Activated CD4-positive, alpha-beta memory T cell treated with anti-CD3 and anti-CD28 coated beads for 36 hours (primary cell): ENCODE measurements around the gene EYS. TPM values are rescaled to one million over a fixed set of nuclear protein-coding genes. Genes with fewer than 3 reads are reported as not detected.

Source experiments
- CTCF ChIA-PET: fragments of 350-600 bp; sonication (Branson Sonifier 250); formaldehyde crosslinking; loops from one replicate; lab custom pipeline; 2021; ENCODE audit warnings: antibody characterized with exemption, inconsistent platforms; lab: Charles Lee
- POLR2A ChIA-PET: fragments of 350-600 bp; sonication (Branson Sonifier 250); formaldehyde crosslinking; loops from one replicate; lab custom pipeline; 2021; ENCODE audit warnings: antibody characterized with exemption; lab: Charles Lee
- DNase-seq: peaks from one replicate; pipeline ENCODE4 v3.0.0-alpha.2; 2020
- H3K27ac Mint-ChIP-seq: one replicate; pipeline ENCODE4 v1.8.0; 2021; ENCODE audit warnings: mixed read lengths
- H3K27me3 Mint-ChIP-seq: one replicate; pipeline ENCODE4 v1.8.0; 2021; ENCODE audit warnings: mixed read lengths
- H3K36me3 Mint-ChIP-seq: one replicate; pipeline ENCODE4 v1.8.0; 2021; ENCODE audit warnings: mixed read lengths
- H3K4me1 Mint-ChIP-seq: one replicate; pipeline ENCODE4 v1.8.0; 2021; ENCODE audit warnings: low read depth, mixed read lengths
- H3K4me3 Mint-ChIP-seq: one replicate; pipeline ENCODE4 v1.8.0; 2021; ENCODE audit warnings: mild to moderate bottlenecking, mixed read lengths
- H3K9me3 Mint-ChIP-seq: one replicate; pipeline ENCODE4 v1.8.0; 2021; ENCODE audit warnings: mixed read lengths
- intact Hi-C: fragments of 100-400 bp; cut with micrococcal nuclease; formaldehyde crosslinking; loops from one replicate; pipeline ENCODE4 v1.15.1; 2023
- total RNA-seq, 2 experiments: library from RNA; stranded (reverse); gene quantifications; one replicate each; pipeline ENCODE4 v1.2.3, GENCODE V29; 2021

EYS gene
- total RNA-seq, 2 experiments from 2014 or later = not detected

DNA sequence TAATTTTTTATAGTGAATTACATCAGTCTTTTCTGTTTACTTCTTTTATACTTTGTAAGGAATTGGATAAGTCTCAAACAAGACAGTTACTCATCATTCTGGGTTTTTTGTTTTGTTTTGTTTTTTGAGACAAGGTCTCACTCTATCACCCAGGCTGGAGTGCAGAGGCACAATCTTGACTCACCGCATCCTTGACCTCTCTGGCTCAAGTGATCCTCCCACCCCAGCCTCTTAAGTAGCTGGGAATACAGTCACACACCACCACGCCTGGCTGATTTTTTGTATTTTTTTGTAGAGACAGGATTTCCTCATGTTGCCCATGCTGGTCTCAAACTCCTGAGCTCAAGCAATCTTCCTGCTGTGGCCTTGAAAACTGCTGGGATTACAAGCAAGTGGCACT is 524.3 kb downstream of the EYS start:
- ChIA-PET POLR2A (no interaction called here), CTCF (no interaction called here)
- intact Hi-C loops = no loop called here
- Mint-ChIP-seq H3K4me1 (no peaks in the 10 kb centered on the region), H3K27ac (no peak overlapping the region), H3K27me3 (no peaks in the 10 kb centered on the region), H3K9me3 (peaks cover 14% of the 10 kb centered on the region), H3K36me3 (no peaks in the 10 kb centered on the region), H3K4me3 (no peak overlapping the region)
- DNase-seq = no peak

DNA sequence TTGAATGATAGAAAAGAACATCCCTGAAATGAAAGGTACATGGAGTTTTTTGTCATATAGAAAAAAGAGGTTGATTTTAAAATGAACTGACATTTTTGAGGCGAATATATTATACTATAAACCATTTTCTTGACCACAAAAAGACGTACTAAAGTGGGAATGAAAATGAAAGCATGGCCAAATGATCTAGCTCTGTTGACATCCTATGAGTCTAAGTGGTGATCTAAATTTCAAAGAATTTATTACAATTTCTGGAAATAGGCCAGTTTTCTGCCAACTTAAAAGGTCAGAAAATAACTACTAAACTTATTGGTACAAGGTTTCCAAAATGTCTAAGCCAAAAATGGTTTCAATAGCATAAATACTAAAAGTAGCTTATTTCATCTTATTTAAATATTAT is 536.8 kb downstream of the EYS start:
- H3K36me3 Mint-ChIP-seq = no peaks in the 10 kb centered on the region
- H3K4me3 Mint-ChIP-seq = no peak overlapping the region
- no peaks in the 10 kb centered on the region for H3K4me1 Mint-ChIP-seq
- ChIA-PET POLR2A (no interaction called here), CTCF (no interaction called here)
- intact Hi-C loops = no loop called here
- no peaks in the 10 kb centered on the region for H3K27me3 Mint-ChIP-seq
- no peak overlapping the region for H3K27ac Mint-ChIP-seq
- peaks cover 8% of the 10 kb centered on the region for H3K9me3 Mint-ChIP-seq
- no peak for DNase-seq

DNA sequence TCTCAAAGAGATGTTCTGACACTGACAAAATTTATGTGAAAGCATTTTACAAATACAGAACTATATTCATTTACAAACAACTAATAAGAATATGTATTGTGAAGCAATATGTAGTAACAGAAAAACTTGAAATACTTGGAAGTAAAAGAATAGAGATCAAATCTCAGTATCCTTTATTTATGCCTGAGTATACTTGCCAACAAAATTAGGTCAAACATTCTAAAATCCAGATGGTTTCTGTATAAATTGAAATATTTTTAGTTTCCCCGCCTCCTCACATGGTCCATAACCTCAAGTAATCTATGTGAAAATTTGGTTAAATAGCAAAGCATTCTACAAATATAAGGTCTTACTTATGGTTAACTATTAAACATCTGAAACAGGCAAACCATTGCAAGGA is 545.4 kb downstream of the EYS start:
- Mint-ChIP-seq H3K36me3 (no peaks in the 10 kb centered on the region), H3K4me3 (no peak overlapping the region), H3K9me3 (peaks cover 6% of the 10 kb centered on the region), H3K27ac (no peak overlapping the region), H3K27me3 (no peaks in the 10 kb centered on the region), H3K4me1 (no peaks in the 10 kb centered on the region)
- DNase-seq = no peak
- CTCF ChIA-PET = no interaction called here
- POLR2A ChIA-PET = no interaction called here
- intact Hi-C loops = no loop called here

DNA sequence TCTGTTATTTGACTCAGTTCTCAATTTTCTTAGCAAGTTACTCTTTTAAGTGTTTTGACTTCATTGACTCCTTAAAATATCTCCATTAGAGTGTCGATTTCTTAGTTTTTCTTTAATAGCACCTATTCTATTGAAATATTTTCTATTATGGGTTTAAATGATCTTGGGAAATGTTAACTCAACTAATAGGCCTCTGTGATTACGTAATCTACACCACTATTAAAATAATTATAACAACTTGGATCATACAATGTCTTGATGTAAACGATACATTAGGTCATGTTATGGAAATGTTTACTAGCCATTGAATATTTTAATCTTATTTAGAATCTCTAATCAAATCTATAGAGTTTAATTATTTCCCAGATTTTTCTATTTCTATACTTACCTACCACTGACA is 550.0 kb downstream of the EYS start:
- intact Hi-C loops = no loop called here
- DNase-seq = no peak
- Mint-ChIP-seq H3K4me3 (no peak overlapping the region), H3K36me3 (no peaks in the 10 kb centered on the region), H3K27ac (no peak overlapping the region), H3K27me3 (no peaks in the 10 kb centered on the region), H3K4me1 (no peaks in the 10 kb centered on the region), H3K9me3 (peaks cover 8% of the 10 kb centered on the region)
- ChIA-PET POLR2A (no interaction called here), CTCF (no interaction called here)

DNA sequence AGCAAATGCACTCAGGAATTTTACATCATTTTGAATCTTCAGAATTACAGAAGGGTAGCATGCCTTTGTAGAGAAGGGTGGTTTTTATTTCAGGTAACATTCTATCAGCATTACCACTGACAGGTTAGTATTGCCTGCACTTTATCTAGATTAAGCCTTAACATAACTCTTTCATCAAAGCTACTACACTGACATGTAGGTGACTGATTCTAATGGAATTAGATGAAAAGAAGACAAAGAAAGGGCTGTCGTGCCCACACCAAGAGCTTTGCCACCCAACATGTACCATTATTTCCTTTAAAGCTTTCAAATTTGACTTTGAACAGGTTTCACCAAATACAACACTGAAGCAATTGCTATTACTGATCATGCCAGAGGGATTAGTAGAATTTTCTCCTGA is 551.9 kb downstream of the EYS start:
- intact Hi-C loops = no loop called here
- H3K4me1 Mint-ChIP-seq = no peaks in the 10 kb centered on the region
- POLR2A ChIA-PET = no interaction called here

DNA sequence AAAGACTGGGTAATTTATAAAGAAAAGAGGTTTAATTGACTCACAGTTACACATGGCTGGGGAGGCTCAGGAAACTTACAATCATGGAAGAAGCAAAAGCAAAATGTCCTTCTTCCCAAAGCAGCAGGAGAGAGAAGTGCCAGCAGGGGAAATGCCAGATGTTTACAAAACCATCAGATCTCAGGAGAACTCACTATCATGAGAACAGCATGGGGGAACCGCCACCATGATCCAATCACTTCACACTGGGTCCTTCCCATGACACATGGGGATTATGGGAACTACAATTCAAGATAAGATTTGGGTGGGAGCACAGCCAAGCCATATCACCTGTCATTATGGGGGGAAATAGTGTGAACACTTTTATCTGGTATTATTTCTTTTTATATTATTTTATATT is 557.2 kb downstream of the EYS start:
- H3K27me3 Mint-ChIP-seq = no peaks in the 10 kb centered on the region
- H3K4me1 Mint-ChIP-seq = no peaks in the 10 kb centered on the region
- no peaks in the 10 kb centered on the region for H3K36me3 Mint-ChIP-seq
- intact Hi-C loops = no loop called here
- ChIA-PET CTCF (no interaction called here), POLR2A (no interaction called here)
- H3K4me3 Mint-ChIP-seq = no peak overlapping the region
- H3K27ac Mint-ChIP-seq = no peak overlapping the region
- peaks cover 18% of the 10 kb centered on the region for H3K9me3 Mint-ChIP-seq
- DNase-seq = no peak

More for the DNA sequence above, 551.9 kb downstream of the EYS start:
- Mint-ChIP-seq H3K4me3 (no peak overlapping the region), H3K9me3 (peaks cover 13% of the 10 kb centered on the region), H3K27ac (no peak overlapping the region), H3K27me3 (no peaks in the 10 kb centered on the region), H3K36me3 (no peaks in the 10 kb centered on the region)
- no peak for DNase-seq
- CTCF ChIA-PET = no interaction called here

DNA sequence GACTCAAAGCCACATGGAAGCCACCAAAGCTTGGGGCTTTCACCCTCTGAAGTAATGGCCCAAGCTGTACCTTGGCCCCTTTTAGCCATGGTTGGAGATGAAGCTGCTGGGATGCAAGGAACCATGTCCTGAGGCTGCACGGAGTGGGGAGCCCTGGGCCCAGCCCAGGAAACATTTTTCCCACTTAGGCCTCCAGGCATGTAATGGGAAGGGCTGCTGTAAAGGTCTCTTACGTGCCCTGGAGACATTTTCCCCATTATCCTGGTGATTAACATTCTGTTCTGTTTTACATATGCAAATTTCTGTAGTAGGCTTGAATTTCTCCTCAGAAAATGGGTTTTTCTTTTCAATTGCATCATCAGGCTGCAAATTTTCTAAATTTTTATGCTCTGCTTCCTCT is 558.2 kb downstream of the EYS start:
- POLR2A ChIA-PET = no interaction called here
- CTCF ChIA-PET = no interaction called here
- H3K9me3 Mint-ChIP-seq = peaks cover 18% of the 10 kb centered on the region
- intact Hi-C loops = no loop called here
- H3K27ac Mint-ChIP-seq = no peak overlapping the region
- no peaks in the 10 kb centered on the region for H3K36me3 Mint-ChIP-seq
- H3K4me1 Mint-ChIP-seq = no peaks in the 10 kb centered on the region
- no peak overlapping the region for H3K4me3 Mint-ChIP-seq
- no peaks in the 10 kb centered on the region for H3K27me3 Mint-ChIP-seq
- DNase-seq = no peak

DNA sequence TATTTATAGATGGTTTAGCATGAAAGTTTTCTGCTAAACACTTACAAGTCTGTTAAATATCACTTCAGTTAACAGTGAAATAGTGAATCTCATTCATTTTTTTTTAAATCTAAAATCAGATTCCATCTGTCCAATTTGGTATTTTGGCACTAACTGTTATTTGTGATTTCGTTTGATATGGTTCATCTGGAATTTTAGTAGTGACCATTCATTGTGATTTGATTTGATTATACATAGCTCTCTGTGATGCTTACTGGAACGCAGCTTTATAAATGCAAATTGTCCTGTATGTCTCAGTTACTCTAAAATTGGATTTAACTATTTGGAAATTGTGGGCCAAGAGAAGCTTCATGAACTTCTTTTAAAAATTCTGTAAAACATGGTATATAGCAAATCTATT is 571.5 kb downstream of the EYS start:
- H3K4me3 Mint-ChIP-seq = no peak overlapping the region
- no peaks in the 10 kb centered on the region for H3K4me1 Mint-ChIP-seq
- no peak overlapping the region for H3K27ac Mint-ChIP-seq
- peaks cover 33% of the 10 kb centered on the region for H3K9me3 Mint-ChIP-seq
- no peaks in the 10 kb centered on the region for H3K36me3 Mint-ChIP-seq
- H3K27me3 Mint-ChIP-seq = no peaks in the 10 kb centered on the region
- no peak for DNase-seq
- ChIA-PET CTCF (no interaction called here), POLR2A (no interaction called here)
- intact Hi-C loops = no loop called here

DNA sequence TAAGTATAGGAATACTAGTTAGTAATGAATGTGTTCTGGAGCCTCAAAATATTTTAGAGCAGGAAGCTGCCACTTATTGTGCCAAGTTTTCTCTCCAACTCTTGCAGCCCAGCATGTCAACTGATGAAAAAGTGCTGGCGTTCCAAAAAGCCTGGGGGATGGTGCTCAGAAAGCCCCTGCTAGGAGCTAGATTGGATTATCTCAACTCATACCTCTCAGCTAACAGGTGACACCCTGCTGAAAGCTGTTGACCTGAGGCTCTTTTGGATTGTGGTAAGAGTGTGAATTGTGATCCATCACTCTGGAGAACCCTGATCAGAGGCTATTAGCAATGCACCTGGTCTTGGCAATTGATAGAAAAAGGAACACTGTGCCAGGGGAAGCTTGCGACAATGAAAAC is 580.4 kb downstream of the EYS start:
- no peaks in the 10 kb centered on the region for H3K27me3 Mint-ChIP-seq
- intact Hi-C loops = no loop called here
- H3K36me3 Mint-ChIP-seq = no peaks in the 10 kb centered on the region
- peaks cover 5% of the 10 kb centered on the region for H3K9me3 Mint-ChIP-seq
- H3K27ac Mint-ChIP-seq = no peak overlapping the region
- ChIA-PET POLR2A (no interaction called here), CTCF (no interaction called here)
- DNase-seq = no peak
- no peaks in the 10 kb centered on the region for H3K4me1 Mint-ChIP-seq
- H3K4me3 Mint-ChIP-seq = no peak overlapping the region

DNA sequence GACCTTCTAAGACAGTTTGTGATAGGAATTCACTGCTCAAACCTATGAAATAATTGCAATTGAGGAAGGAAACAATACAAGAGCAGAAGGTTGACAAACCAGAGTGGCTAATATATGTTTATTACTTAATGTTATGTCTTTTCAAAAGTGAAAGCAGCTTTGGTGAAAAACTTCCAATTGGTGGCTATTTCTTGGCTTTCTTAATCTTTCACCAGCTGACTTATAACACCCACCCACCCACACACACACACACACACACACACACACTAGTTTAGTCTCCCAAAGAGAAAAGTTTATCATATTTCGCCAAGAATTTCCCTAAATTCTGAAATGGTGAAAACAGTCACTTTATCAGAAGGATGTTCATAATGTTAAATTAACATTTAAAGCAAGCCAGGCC is 583.5 kb downstream of the EYS start:
- no peak for DNase-seq
- Mint-ChIP-seq H3K9me3 (peaks cover 8% of the 10 kb centered on the region), H3K4me1 (no peaks in the 10 kb centered on the region), H3K4me3 (no peak overlapping the region), H3K36me3 (no peaks in the 10 kb centered on the region), H3K27ac (no peak overlapping the region), H3K27me3 (no peaks in the 10 kb centered on the region)
- CTCF ChIA-PET = no interaction called here
- POLR2A ChIA-PET = no interaction called here
- intact Hi-C loops = no loop called here

DNA sequence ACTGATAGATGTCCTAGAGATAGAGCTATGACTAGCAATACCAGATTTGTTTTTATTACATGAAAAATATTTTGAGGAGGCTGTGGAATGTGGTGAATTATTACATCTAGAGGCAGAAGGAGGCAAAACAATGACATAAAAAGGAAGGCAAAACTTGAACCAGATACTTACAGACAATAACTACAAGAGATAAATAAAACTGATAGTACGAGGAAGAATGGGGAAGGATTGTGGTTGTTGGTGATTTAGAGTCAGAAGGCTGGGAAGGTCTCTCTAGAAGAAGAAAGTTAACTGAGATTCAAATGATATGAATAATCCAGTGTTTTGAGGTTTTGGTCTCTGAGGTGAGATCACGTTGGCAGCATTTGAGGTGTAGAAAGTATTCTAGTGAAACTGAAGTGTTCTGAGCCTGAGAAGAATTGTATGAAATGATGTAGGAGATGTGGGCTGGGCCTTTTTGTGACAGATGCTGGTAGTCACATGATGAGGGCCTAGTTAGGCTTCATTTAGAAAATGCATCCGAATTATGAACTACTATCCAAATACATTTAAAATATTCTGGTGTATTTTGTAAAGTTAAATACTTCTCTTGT is 589.1 kb downstream of the EYS start:
- CTCF ChIA-PET = no interaction called here
- no peaks in the 10 kb centered on the region for H3K36me3 Mint-ChIP-seq
- no peak overlapping the region for H3K4me3 Mint-ChIP-seq
- intact Hi-C loops = no loop called here
- POLR2A ChIA-PET = no interaction called here
- no peak for DNase-seq
- no peak overlapping the region for H3K27ac Mint-ChIP-seq
- no peaks in the 10 kb centered on the region for H3K27me3 Mint-ChIP-seq
- no peaks in the 10 kb centered on the region for H3K4me1 Mint-ChIP-seq
- H3K9me3 Mint-ChIP-seq = peaks cover 20% of the 10 kb centered on the region

DNA sequence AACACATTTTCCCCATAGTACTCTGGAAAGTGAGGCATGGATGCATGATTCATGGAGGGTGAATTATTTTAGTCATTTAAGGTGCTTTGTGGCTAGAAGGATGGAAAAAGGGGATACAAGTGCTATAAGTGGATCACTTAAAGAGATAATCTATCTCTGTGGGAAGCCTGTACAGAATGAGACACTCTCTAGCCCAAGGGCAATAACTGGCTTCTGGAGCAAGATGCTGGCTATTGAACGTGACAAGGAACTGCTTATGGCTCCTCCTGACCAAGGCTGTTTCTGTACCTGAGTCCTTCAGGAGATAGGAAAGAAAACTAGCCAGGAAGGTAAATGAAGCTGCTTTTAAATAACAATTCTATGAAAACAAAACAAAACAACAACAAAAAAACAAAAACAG is 590.7 kb downstream of the EYS start:
- ChIA-PET POLR2A (no interaction called here), CTCF (no interaction called here)
- H3K4me1 Mint-ChIP-seq = no peaks in the 10 kb centered on the region
- H3K9me3 Mint-ChIP-seq = peaks cover 20% of the 10 kb centered on the region
- H3K36me3 Mint-ChIP-seq = no peaks in the 10 kb centered on the region
- intact Hi-C loops = no loop called here
- H3K27ac Mint-ChIP-seq = no peak overlapping the region
- DNase-seq = no peak
- H3K27me3 Mint-ChIP-seq = no peaks in the 10 kb centered on the region
- H3K4me3 Mint-ChIP-seq = no peak overlapping the region

DNA sequence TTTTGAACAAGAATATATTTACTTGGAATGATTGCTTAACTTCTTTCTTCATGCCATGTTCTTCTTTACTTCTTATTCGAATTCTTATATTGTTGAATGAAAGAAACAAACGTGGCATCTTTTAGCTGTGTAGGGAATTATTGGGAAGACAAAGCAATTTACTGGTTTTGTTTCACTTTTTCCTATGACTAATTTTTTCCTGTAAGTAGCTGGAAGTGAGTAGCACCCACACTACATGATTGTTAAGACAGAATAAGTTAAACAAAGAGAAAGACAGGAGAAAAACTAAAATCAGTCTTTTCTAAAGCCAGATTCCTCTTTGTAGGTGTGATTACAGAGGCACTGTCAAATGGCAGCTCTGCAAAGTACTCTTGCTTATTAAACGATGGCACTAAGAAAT is 593.4 kb downstream of the EYS start:
- peaks cover 13% of the 10 kb centered on the region for H3K9me3 Mint-ChIP-seq
- ChIA-PET POLR2A (no interaction called here), CTCF (no interaction called here)
- H3K4me3 Mint-ChIP-seq = no peak overlapping the region
- H3K27ac Mint-ChIP-seq = no peak overlapping the region
- no peaks in the 10 kb centered on the region for H3K36me3 Mint-ChIP-seq
- H3K4me1 Mint-ChIP-seq = no peaks in the 10 kb centered on the region
- no peak for DNase-seq
- intact Hi-C loops = no loop called here
- H3K27me3 Mint-ChIP-seq = no peaks in the 10 kb centered on the region
